Measurements from ENCODE around the gene KLHL29.
"Not testable (repeated sequence)": the region's sequence is repeated elsewhere in the genome, so short reads cannot be mapped to it uniquely, and the experiment has no call there.

KLHL29 gene

DNA sequence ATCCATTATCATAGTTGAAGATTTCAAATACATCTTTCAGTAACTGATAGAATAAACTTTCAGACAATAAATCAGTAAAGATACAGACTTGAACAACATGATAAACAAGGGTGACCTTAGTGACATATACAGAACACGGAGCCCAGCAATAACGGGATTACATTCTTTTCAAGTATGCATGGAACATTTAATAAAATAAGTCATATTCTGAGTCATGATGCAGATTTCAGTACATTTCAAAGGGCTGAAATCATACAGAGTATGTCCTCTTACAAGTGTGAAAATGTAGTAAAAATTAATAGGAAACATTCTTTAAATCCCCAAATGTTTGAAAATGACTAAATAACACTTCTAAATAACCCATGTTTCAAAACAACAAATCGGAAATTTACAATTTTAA, 17.2 kb upstream of the KLHL29 start:
- no peak for DNase-seq (ENCODE audit: low read depth)

DNA sequence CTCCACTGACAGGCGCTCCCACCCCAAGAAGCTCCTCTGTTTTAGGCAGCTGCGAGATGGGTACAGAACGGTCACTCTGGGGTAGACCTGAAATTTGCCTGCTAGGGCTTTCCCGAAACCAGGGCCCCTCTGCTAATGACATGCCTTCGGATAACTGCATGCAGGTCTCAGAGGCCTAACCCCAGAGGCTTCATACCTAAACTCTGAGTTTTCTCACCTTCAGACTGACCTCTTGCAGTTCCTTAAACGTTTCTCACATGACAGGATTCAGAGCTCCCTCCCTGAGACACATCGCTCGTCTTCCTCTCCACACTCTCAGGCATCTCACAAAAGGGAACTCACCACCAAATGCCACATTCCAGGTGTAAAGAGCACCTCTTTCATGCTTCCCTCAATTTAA, 11.3 kb upstream of the KLHL29 start:
- DNase-seq (ENCODE audit: low read depth) = no peak

DNA sequence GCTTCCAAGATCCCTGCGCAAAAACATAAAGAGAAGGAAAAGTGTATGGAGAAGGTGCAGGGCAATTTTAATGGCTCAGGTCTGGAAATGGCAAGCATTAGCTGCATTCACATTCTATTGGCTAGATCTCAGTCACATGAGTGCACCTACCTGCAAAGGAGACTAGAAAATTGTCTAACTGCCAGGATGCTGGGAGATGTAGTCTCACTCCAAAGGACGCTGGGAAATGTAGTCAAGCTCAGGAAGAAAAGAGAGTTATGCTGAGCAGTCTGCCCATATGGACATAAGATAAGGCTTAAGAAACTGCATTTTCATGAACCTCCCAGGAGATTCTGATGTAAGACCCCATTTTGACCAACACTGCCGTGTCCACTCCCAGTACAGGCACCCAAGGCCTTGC, 9.5 kb upstream of the KLHL29 start:
- DNase-seq (ENCODE audit: low read depth) = no peak

DNA sequence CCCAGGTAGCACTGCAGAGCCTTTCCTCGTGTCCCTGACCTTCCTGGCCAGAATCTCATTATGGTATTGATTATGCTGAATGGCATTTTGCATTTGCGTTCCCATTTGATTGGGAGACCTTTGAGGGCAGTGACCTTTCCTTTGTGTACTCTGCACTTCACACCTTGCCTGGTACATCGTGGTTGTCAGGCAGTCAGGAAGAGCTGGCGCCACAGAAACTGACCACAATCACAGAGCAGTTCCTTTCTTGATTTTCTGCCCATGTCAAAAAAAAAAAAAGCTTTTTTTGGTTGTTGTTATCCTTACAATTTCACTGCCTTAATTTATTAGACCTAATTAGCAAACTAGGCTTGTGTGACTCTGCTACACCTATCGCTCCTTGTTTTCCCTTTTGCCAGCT, 8.9 kb upstream of the KLHL29 start:
- no peak for DNase-seq (ENCODE audit: low read depth)

DNA sequence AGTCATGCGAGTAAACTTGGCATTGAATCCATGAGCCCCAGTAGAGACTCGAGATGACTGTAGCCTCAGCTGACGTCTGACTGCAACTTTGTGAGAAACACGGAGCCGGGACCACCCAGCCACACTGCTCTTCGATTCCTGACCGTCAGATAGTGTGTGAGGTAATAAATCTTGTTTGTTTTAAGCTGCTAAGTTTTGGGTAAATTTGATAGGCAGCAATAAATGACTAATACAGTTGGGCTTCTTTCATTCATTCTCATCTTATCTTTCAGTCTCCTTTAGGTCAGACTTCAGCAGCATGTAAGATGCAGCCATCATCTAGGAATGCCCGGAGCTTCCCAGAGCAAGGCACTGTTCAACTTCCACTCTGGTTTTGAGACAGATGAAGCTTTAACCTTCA, 8.0 kb upstream of the KLHL29 start:
- no peak for DNase-seq (ENCODE audit: low read depth)

DNA sequence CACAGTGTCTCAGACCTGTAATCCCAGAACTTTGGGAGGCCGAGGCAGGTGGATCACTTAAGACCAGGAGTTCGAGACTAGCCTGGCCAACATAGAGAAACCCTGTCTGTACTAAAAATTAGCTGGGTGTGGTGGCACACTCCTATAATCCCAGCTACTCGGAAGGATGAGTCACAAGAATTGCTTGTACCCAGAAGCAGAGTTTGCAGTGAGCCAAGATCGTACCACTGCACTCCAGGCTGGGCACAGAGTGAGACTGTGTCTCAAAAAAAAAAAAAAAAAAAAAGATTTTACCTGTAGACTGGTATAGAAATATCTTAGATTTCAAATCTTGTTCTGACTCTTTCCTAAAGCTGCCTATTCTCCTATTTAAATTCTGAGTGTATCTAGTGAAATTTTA, 7.2 kb upstream of the KLHL29 start:
- no peak for DNase-seq (ENCODE audit: low read depth)

DNA sequence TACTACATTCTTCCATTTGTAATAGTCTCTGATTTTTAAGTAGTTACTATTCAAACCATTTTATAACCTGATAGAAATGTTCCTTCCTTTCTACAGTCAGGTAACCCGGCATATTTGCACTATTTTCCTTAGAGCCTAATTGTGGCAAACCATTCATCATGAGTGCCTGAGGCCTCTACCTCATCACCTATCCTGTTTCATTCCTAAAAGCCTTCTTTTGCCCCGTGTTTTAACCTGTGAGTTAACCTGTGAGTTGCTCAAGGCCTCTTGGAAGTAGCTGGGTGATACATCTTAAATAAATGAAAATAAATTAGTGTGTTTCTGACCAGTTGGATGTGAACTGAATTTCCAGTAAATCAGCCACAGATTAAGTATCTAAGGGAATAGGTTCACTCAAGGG, 6.5 kb upstream of the KLHL29 start:
- DNase-seq (ENCODE audit: low read depth) = no peak

DNA sequence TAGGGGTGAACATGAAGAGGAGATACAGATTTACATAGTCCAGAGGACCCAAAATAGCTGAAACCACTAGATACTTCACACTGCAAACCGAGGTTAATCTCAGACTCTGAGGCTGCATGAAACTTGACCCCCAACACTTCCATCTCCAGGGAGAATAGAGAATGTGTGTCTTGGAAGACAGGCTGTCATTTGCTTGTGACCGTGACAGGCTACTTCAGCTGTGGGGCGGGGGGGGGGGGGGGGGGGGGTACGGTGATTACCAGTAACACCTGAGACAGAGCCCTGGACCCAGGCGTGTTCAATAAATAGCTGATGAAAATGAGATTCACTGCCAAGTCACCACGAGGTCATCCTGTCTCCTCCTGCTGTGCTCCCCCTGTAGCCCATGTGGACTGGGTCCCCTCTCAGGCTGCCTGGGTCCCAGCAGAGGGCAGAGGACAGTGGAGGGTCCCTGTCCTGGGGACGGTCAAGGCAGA, 5.7 kb upstream of the KLHL29 start:
- DNase-seq (ENCODE audit: low read depth) = no peak

DNA sequence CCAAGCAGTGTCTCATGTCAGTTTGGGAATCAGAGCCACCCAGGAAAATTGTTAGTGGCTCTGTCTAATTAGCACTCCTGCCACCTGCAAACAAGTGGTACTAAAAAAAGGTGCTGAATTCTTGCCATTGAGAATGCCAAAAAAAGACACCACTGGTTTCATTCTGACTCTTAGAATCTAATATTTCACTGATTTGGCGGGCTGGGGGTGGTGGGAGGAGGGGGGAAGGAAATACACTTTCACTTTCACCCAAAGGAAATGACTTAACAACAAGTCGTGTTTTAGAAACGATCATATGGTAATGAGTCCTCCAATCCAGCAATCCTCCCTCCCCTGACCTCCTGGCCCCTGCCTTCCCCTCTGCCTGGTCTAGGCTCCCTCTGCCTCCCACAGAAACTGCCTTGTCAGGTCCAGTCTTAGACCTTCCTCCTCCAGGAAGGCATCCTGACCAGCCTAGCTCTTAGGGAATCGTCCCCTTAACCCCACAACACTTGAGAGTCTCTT, 4.4 kb upstream of the KLHL29 start:
- no peak for DNase-seq (ENCODE audit: low read depth)

DNA sequence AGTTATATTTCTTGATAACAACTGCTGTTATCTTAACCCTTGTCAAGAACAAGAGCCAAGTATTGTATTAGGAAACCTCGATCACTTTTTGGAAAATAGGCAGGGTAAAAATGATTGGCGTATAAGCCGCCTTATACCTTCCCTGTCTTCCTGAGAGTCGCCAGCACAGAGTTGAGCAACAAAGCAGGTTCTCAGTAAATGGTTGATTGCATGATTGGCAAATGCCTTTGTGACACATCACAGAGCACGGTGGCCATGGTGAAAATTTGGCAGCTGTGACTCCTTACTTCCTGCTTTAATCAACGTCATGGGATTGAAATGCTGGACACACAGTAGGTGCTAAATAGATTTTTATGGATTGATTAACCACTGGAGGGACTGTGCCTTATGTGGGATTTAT, 3.9 kb upstream of the KLHL29 start:
- DNase-seq (ENCODE audit: low read depth) = no peak

DNA sequence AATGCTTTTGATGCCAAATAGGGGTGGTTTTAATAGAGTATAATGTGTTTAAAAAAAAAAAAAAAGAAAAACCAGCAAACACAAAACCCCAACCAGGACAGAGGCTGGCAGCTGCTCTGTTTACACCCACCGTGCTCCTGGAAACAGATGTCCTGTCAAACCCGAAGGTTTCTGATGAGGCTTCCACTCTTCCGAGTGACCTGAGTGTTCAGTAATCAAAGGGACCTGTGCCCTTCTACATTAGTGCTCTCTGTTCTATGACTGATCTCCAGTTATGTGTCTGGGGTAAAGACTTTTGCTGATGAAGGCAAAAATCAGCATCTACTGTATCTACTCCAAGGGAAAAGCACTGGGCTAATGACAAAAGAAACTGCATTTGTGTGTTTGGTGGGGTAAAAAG, 3.5 kb upstream of the KLHL29 start:
- DNase-seq (ENCODE audit: low read depth) = no peak

DNA sequence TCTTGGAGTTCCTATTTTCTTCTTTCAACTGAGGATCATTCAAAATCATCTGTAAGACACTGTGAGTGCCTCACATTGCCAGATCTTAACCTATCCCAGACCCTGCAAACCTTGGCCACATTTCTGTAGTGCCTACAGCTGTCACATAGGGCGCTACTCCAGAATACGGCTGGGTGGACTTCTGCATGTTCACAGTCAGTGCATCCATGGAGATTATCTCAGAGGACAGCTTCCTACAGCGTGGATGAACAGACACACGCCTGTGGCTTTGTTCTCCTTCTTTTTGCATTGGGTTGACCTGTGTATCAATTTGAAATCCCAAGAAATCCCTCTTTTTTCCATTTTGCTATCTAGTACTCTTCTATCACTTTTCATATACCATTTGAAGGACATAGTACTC, 1.9 kb upstream of the KLHL29 start:
- DNase-seq (ENCODE audit: low read depth) = no peak

DNA sequence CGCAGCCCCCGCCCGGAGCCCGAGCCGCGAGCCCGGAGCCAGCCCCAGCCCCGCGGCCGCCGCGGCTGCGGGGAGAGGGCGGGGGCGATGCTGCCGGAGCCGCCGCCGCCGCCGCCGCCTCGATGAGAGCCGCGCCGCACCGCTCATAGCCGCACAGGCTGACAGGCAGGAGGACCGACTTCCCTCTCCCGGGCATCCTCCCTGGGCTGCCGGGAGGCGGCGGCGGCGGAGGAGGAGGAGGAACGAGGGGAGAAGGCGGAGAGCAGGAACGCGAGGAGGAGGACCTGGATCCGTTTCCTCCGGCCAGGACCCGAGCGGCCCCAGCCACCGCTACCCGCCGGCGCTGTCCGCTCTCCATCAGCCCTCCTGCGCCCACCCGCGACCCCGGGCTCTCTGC, 370 bp downstream of the KLHL29 start:
- DNase-seq (ENCODE audit: low read depth) = no peak

DNA sequence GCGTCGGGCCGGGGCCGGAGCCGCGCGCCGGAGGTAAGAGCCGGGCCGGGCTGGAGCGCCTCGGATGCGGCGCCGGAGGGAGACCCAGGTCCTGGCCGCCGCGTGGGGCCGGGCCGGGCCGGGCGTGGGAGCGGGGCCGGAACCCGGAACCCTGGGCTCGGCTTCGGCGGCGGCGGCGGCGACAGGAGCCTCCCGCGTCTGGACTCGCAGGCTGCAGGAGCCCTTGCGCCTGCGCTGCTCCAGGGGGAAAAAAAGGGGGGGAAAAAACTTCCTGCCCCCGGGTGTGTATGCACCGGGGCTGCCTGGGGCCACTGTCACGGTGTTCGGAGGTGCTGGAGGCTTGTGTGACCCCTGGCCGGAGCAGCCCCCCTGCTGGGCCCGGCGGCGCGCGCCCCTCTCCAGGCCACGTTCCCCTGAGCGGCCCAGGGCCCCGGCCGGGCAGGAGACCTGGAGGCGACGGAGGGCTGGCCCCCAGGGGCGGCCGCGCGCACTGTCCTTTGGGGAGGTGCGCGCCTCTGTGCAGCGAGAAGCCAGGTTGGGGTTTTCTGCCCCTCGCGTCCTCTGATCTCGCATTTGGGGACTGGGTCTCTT, 864 bp downstream of the KLHL29 start:
- no peak for DNase-seq (ENCODE audit: low read depth)

DNA sequence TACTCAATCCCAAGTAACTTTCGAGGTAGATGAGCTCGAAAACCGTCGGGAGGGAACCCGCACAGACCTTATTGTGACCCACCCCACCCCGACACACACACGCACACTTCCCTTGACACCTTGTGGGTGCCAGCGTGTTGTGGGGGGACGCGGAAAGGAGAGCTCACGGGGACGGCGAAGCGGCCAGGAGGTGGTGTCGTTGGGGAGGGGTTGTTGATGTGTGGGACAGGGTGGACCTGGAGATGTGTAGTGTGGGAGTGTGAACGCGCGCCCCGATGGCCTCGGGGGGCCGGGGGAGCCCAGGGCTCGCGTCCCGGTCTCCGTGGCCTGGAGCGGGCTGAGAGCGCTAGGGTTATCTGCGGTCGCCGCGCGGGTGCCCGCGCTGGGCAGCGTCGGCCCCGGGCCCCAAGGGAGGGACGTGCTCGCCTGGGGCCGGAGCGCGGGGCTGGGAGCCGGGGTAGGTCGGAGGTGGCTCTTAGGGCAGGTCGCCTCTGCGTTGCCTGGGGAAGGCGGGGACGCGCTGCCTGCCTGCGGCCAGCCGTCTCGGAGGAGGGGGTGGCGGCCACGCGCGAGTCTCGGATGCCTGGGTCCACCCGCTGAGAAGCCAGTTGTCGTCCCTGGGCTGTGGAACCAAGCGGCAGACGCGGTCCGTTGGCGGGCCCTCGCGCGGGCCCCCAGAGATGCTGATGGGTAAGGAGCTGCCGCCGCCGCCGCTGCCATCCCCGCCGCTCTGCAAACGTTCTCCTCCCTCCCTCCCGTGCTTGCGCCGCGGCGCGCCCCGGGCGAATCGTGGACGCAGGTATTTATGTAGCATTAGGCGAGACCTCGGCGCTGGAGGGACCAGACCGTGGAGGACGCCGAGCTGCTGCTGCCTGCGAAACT, 1.6 kb downstream of the KLHL29 start:
- DNase-seq (ENCODE audit: low read depth) = no peak

DNA sequence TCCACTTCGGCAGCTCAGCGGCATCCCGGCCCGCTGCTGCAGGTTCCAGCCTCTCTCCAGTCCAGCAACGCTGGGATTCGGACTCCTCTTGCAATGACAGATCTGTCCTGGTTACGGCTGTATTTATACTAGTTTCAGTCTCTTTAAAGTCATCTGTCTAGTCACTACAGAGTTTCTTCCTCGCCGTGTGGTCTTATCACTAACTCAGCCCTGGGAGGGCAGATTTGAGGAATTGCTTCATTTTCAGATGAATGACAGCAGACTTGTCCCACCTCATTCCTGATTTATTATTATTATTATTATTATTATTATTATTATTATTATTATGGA, 2.2 kb downstream of the KLHL29 start:
- no peak for DNase-seq (ENCODE audit: low read depth)

DNA sequence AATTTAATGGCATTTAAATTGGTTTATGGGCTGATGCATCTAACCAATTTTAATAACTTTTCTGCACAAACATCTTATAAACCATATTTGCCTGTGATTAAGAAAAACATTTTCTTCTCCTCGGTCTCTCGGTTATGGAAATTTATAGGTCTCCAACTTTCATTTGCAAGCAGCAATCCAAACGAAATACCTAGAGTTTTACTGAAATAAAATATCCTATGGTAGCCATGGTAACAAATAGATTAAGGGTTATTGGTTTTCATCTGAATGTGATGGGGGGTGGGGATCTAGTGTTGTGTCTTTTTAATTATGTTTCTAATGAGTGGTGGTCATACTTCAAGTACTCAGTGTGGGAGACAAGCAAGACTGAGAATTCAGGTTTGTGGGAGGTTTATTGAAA, 2.9 kb downstream of the KLHL29 start:
- no peak for DNase-seq (ENCODE audit: low read depth)

DNA sequence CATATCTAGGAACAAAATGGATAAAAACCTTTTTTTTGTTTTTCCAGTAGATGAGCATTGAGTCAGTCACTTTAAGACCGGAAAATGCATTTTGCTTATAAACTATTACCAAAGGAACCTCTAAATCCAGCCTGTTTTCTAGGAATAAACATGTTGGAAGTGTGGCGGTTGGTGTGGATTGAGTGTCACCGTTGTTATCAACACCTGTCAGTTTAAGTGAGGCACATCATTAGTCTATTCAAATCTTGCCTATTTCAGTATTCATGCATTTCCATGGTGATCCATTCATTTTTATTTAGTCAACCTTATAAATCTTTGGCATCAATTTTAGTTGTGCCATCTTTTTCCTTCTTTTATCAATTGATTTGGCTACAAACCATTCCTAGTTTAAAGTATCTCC, 3.3 kb downstream of the KLHL29 start:
- no peak for DNase-seq (ENCODE audit: low read depth)

DNA sequence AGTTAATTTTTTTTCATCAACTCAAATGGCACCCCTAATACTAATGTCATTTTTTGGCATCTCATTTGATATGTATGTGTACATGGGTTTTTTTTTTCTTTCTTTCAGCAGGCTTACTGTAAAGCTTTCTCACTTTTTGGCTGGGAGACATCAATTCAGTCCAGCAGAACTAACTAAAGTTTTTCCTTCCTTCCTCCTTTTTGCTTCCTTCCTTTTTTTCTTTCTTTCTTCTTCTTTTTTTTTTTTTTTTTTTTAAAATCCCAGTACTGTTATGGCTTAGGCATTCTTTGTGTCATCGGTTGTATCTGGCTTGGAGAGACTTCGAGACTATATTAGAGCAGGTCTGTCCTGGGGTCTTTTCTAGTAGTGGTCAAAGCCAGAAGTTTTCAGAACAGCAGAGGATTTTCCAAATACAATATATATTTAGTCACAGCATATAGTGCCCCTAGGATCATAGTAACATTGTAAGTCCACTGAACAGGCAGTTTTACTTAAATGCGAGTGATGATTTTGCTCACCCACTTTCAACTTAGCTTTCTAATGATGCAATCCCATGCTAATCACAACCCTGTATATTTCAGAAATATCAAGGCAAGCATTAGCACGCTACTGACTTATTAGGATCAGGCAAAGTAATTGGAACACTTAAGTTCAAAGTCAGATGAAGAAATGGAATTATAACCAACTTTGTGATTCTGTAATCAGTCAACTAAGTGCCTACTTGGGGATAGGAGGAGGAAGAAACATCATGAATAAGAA, 4.0 kb downstream of the KLHL29 start:
- no peak for DNase-seq (ENCODE audit: low read depth)

DNA sequence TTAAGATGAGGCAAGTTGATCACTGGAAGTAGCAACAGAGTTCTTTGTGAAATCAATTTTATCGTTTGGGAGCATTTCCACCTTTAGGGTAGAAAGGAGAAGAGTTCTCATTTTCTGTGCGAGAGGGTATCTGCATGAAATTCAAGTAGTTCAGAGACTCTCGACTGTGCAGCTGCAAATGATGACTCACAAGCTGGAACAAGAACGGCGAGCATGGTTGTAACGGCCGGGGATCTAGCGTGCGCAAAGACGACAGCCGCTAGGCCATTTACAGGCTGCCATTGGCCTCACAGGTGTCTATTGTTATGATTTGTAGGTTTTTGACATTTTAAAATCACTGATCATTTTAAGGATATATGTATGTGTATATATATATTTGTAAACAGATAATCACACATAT, 5.2 kb downstream of the KLHL29 start:
- DNase-seq (ENCODE audit: low read depth) = no peak

DNA sequence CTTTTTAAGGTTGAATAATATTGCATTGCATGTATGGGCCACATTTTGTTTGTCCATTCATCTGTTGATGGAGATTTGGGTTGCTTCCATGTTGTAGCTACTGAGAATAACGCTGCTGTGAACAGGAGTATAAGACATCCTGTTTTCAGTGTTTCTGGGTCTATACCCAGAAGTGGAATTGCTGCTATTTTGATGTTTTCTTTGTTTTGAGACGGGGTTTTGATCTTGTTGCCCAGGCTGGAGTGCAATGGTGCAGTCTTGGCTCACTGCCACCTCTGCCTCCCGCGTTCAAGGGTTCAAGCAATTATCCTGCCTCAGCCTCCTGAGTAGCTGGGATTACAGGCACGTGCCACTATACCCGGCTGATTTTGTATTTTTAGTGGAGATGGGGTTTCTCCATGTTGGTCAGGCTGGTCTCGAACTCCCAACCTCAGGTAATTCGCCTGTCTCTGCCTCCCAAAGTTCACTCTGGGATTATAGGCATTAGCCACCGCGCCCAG, 6.3 kb downstream of the KLHL29 start:
- DNase-seq (ENCODE audit: low read depth) = not testable (repeated sequence)

DNA sequence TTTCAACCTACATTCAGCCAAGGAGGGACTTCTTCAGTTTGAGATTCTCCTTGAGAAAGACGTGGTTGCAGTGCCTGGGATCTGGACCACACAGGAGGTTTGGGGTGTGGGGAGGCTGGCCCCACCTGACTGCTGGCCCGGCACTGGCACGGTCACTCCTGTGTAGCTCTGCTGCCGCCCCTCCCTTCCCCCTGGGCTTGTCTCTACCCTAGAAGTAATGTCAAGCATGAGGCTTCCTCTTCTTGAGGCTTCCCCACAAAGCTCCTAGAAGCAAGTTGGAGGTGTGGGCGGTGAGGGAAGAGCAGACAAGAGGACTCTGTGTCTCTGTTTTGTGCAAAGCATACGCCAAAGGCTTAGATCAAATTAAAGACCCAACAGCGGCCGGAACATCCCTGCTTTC, 8.7 kb downstream of the KLHL29 start:
- no peak for DNase-seq (ENCODE audit: low read depth)

DNA sequence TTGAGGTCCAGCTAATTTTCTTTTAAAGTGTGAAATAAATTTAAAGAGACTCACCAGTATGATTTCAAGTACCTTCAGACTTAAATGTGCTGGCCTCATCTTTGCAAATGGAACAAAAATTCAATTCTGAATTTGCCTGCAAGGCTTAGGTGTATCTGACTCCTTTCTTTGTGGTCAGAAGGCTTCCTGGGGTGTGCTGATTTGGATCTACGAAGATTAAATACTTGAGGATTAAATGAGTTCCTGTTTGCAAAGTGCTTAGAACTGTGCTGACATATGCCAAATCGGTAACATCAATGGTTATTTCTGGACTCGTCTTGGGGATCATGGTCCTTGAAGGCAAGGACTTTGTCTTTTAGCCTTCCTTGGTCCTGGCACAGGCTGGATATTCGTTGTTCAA, 9.7 kb downstream of the KLHL29 start:
- DNase-seq (ENCODE audit: low read depth) = no peak

Data from stimulated activated CD8-positive, alpha-beta memory T cell treated with anti-CD3 and anti-CD28 coated beads, Interleukin-12 subunit alpha, Interleukin-12 subunit beta, amount 100 ng/mL, for 4 hours (primary cell).